Uterus (tissue), 2 donors: ENCODE results near the gene TMEM242.

Source experiments
- POLR2A ChIP-seq, 2 donors: fragments of 450-650 bp; IDR thresholded peaks; one replicate each; pipeline ENCODE4 v1.6.1; 2016; ENCODE audit warnings: antibody characterized with exemption in 2 of 2, mild to moderate bottlenecking in 1 of 2, moderate library complexity in 1 of 2
- TF ChIP-seq, protein P1 (sequence below), 4 experiments: fragments of 200-600 bp in 2 of 4; fragments of 450-650 bp in 2 of 4; sonication (generic) in 2 of 4; IDR thresholded peaks; one replicate each; pipeline ENCODE4 v1.5.1; 2016 to 2019; ENCODE audit warnings: antibody characterized with exemption in 4 of 4, mild to moderate bottlenecking in 2 of 4, moderate library complexity in 1 of 4

DNA sequence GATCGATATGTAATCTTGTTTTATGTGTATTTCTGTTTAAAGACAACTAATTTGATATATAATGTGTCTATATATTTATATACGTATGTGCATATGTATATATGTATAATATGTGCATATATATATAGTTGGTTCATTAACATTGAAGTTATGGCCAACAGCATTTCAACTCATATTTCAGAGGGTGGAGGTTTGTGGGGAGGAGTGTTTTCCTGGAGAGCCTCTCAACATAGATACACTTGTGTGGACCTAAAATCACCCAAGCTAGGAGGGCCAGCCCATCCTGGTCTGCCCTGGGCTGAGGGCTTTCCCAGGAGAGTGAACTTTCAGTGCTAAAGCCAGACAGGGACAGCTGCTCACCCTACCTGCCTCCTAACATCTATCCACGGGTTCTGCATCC, 68.8 kb downstream of the TMEM242 start:
- TF ChIP-seq, protein P1, sequence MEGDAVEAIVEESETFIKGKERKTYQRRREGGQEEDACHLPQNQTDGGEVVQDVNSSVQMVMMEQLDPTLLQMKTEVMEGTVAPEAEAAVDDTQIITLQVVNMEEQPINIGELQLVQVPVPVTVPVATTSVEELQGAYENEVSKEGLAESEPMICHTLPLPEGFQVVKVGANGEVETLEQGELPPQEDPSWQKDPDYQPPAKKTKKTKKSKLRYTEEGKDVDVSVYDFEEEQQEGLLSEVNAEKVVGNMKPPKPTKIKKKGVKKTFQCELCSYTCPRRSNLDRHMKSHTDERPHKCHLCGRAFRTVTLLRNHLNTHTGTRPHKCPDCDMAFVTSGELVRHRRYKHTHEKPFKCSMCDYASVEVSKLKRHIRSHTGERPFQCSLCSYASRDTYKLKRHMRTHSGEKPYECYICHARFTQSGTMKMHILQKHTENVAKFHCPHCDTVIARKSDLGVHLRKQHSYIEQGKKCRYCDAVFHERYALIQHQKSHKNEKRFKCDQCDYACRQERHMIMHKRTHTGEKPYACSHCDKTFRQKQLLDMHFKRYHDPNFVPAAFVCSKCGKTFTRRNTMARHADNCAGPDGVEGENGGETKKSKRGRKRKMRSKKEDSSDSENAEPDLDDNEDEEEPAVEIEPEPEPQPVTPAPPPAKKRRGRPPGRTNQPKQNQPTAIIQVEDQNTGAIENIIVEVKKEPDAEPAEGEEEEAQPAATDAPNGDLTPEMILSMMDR (IDR thresholded peaks at IDR 0.05), result no peak
- no peak for TF ChIP-seq POLR2A (IDR thresholded peaks at IDR 0.05)
